ENCODE data around the gene CR1L. TPM values are rescaled to one million over a fixed set of nuclear protein-coding genes. Genes with fewer than 3 reads are reported as not detected.
"Not testable (repeated sequence)": the region's sequence is repeated elsewhere in the genome, so short reads cannot be mapped to it uniquely, and the experiment has no call there.

Gene CR1L
- total RNA-seq, 1 donor from 2014 or later = not detected

- no peak for FAIRE-seq
- DNase-seq (ENCODE audit: low spot score in 2 of 2) = peak in 1 of 2 donors; percentile 32
Measured at GRCh38 chr1:207672522-207673130, 27.7 kb downstream of the CR1L start.

- FAIRE-seq = no peak
- no peak for DNase-seq (ENCODE audit: low spot score in 2 of 2)
Measured at GRCh38 chr1:207673399-207673798, 28.5 kb downstream of the CR1L start.

GRCh38 chr1:207676153-207676552 is 31.2 kb downstream of the CR1L start:
- FAIRE-seq = no peak
- no peak for DNase-seq (ENCODE audit: low spot score in 2 of 2)

GRCh38 chr1:207680590-207681388 is 35.9 kb downstream of the CR1L start:
- FAIRE-seq; DNase-seq (ENCODE audit: low spot score in 2 of 2): not testable (repeated sequence)

- not testable (repeated sequence) for DNase-seq (ENCODE audit: low spot score in 2 of 2); FAIRE-seq
Measured at GRCh38 chr1:207682872-207683434, 38.0 kb downstream of the CR1L start.

GRCh38 chr1:207690551-207690950 is 45.6 kb downstream of the CR1L start:
- DNase-seq (ENCODE audit: low spot score in 2 of 2); FAIRE-seq: not testable (repeated sequence)

GRCh38 chr1:207691010-207691409 is 46.1 kb downstream of the CR1L start:
- FAIRE-seq = no peak
- no peak for DNase-seq (ENCODE audit: low spot score in 2 of 2)

GRCh38 chr1:207691841-207692240 is 46.9 kb downstream of the CR1L start:
- DNase-seq (ENCODE audit: low spot score in 2 of 2) = no peak
- FAIRE-seq = no peak

DNA sequence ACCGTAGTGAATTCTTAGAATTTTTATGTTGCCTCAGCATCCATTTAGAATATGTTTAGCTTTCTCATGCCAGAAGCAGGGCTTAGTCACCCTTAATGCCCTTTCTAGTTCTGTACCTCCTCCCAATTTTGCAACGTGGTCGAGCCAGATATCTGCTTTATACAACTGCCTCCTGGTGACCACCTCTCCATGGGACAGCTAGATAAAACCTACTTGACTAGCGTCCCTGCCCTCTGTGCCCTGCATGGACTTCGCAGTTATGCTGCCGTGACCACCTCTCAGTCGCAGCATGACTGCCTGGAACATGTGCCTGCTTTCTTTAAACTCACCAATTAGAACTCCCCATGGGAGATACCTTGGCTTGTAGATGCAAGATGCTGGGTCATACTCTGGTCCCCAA is 47.4 kb downstream of the CR1L start:
- DNase-seq (ENCODE audit: low spot score in 2 of 2); FAIRE-seq: not testable (repeated sequence)

- FAIRE-seq (no peak), DNase-seq (ENCODE audit: low spot score in 2 of 2) (no peak)
Measured at GRCh38 chr1:207695891-207696290, 51.0 kb downstream of the CR1L start.

DNA sequence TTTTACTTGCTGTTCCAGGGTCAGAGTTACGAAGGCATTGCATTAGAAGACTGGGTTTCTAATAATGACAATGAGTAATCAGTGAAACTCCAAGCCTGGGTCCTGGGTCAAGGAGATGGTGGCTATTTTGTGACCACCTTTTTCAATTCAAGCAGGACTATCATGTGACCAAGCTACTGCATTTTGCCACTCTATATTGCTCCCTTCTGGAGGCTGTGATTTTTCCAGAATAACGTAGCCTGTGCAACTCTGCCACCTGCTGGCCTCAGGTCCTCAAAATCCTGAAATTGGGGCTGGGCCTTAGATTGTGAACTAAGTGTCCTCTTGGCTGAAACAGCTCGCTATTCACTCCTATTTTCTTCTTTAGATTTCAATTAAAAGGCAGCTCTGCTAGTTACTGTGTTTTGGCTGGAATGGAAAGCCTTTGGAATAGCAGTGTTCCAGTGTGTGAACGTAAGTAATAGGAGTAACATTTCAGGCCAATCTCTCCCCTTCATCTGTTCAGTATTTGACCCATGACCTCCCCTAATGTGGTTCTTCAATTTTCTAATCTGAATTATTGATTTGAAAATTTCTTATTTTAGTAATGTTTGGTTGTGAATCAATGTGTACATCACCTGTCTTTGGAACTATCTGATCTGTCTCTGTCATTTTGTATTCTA is 54.0 kb downstream of the CR1L start:
- DNase-seq (ENCODE audit: low spot score in 2 of 2) (no peak), FAIRE-seq (peak; percentile 77)

- DNase-seq (ENCODE audit: low spot score in 2 of 2) = no peak
- FAIRE-seq = no peak
Measured at GRCh38 chr1:207702317-207702716, 57.4 kb downstream of the CR1L start.

DNA sequence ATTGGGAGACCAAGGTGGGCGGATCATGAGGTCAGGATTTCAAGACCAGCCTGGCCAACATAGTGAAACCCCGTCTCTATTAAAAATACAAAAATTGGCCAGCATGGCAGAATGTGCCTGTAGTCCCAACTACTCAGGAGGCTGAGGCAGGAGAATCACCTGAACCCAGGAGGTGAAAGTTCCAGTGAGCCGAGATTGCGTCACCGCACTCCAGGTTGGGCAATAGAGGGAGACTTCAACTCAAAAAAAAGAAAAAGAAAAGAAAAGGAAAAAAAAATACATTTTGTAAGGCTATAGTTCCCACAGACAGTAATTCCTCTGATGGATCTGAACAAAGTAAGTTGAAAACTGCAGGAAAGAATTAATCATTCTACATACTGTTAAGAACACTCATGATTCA is 58.8 kb downstream of the CR1L start:
- DNase-seq (ENCODE audit: low spot score in 2 of 2) (no peak), FAIRE-seq (no peak)

DNA sequence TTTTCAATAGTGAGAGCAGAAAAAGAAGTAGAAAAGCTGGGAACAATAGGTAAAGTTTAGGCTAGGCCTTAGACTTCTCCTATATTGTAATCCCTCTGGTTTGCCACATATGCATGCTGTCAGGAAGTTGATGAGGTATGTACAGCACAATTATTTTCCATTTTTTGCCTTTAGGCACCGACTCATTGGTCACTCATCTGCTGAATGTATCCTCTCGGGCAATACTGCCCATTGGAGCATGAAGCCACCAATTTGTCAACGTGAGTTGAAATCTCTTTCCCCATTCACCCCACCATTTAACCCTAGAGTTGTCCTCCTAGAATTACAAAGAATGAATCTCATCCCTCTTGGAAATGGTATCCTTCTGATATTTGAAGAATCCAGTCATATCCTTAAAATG is 63.1 kb downstream of the CR1L start:
- not testable (repeated sequence) for FAIRE-seq; DNase-seq (ENCODE audit: low spot score in 2 of 2)

DNA sequence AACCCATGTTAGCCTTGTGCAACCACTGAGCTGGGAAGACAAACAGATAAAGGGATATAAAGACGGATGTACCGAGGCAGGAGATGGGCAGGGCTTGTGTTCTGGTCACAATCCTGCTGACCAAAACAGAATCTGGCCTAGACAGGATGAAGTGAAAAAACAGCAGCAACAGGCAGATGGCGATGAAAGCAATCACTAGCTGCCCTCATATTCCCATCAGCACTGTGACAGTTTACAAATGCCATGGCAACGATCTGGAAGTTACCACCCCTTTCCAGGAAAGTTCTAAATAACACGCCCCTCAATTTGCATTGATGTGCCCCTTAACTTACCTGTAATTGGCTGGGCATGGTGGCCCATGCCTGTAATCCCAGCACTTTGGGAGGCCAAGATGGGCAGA is 66.4 kb downstream of the CR1L start:
- DNase-seq (ENCODE audit: low spot score in 2 of 2) = no peak
- FAIRE-seq = no peak

GRCh38 chr1:207712701-207713100 is 67.8 kb downstream of the CR1L start:
- FAIRE-seq = not testable (repeated sequence)

GRCh38 chr1:207713529-207713928 is 68.6 kb downstream of the CR1L start:
- no peak for FAIRE-seq

More at GRCh38 chr1:207712701-207713100, 67.8 kb downstream of the CR1L start:
- DNase-seq (ENCODE audit: low spot score in 2 of 2) = not testable (repeated sequence)

GRCh38 chr1:207719234-207719633 is 74.3 kb downstream of the CR1L start:
- no peak for DNase-seq (ENCODE audit: low spot score in 2 of 2)
- no peak for FAIRE-seq

More at GRCh38 chr1:207713529-207713928, 68.6 kb downstream of the CR1L start:
- no peak for DNase-seq (ENCODE audit: low spot score in 2 of 2)

DNA sequence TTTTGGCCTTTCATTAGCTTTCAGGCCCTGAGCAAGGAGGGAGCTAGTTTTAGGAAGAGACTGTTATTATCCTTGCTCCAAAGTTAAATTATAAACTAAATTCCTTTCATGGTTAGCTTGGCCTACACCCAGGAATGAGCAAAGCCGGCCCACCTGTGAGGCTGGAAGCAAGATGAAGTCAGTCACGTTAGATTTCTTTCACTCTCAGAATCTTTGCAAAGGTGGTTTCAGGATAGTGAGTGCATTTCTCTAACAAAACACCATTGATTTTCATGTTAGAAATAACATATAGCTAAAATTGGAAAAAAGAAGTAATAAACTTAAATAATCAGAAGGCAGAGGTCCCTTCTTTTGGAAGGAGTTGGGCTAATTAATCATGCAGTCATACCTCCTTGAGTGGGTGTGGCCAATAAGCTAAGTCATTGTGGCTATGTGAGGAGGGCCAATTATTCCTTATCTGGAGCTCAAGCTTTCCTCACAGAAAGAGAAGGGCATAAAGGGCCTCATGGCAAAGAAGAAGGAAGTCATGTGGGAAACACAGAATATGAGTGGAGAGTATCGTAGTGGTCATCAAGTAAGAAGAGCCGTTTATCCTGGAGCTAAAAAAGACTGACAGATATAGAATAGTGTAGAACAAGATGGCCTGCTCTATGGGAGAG is 83.4 kb downstream of the CR1L start:
- DNase-seq (ENCODE audit: low spot score in 2 of 2); FAIRE-seq: not testable (repeated sequence)

- not testable (repeated sequence) for FAIRE-seq; DNase-seq (ENCODE audit: low spot score in 2 of 2)
Measured at GRCh38 chr1:207737503-207738157, 92.7 kb downstream of the CR1L start.
